ENCODE data around the gene TRIM17.

The TRIM17 gene

GRCh38 chr1:228366062-228366865, 50.4 kb downstream of the TRIM17 start:
- no peak for DNase-seq

DNA sequence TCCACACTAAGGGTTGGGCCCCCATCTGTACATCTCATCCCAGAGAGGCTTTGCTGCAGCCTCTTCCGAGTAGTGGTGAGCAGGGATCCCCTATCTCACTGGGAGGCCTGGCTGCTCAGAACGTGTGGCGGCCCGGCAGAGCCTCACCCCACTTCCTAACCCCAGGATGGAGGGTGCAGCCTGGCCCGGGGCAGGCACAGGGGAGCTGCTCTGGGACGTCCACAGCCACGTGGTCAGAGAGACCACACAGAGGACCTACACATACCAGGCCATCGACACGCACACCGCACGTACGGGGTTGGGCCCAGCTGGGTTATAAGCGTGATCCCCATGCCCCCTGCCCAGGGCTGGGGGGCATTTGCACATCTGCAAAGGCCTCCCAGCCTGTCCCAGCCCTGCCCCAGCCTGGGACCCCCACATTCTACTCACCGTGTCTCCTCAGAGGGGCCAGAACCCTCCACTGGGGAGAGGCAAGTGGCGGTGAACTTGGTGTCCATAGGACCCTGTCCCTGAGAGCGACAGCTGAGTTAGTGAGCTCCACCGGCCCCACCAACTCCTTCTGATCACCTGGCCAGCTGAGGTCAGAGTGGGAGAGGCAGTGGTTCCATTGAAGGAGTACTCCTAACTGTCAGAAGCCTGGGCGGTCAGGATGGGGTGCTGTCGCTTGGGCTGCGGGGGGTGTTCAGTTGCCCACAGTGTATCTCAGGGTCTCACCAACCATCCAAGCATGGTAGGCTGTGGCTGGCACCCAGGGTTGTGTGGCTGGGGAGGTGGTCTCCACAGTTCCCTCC, 51.2 kb downstream of the TRIM17 start:
- DNase-seq, result no peak

GRCh38 chr1:228364706-228365213, 51.9 kb downstream of the TRIM17 start:
- no peak for DNase-seq

- DNase-seq, result no peak
Observed at GRCh38 chr1:228364068-228364705, 52.5 kb downstream of the TRIM17 start.

DNA sequence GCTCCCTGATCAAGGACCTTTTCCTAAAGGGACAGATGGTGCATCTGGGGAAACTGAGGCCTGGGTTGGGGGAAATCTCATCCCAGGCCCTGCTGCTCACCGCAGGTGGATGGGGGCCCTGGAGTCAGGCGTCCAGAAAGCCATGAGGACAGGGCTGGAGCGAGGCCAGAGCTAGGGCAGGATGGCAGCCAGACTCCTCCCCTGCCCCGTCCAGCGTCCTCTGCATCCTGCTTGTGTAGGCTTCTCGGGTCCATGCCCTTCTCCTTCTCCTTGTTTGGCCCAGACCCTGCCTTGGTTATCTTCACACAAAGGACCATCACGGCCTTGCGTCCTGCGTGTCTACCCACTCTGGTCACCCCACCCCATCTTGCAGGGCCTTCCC, 53.0 kb downstream of the TRIM17 start:
- DNase-seq, result no peak

- no peak for DNase-seq
Observed at GRCh38 chr1:228362884-228363450, 53.7 kb downstream of the TRIM17 start.

DNA sequence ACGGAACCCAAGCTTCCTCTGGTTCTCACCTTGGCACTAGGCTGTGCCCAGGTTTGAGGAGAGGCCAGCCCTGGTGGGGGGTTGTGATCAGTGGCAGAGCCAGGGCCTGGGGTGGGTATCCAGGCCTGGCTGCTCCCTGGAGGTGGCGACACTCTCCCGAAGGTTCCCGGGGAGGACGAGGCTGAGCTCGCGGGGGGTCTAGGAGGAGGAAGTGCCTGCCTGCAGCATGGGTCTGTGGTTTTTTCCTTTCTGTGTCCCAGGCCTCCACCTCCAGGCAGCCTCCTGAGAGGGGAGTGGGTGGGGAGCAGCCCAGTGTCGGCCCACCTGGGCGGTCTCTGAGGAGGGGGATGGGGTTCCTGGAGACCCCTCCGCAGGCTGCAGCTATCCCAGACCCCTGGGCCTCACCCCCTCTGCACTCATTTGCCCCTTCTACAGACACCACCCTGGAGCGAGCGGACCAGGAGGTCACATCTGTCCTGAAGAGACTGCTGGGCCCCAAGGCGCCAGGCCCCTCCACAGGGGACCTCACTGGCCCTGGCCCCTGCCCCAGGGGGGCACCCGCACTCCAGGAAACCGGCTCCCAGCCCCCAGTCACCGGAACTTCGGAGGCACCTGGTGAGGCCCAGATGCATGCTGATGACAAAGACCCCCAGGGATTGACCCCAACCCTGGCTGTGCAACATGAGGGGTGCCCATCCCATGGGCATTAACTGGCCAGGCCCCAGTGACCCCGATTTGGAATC, 54.3 kb downstream of the TRIM17 start:
- no peak for DNase-seq

GRCh38 chr1:228361314-228362140, 55.1 kb downstream of the TRIM17 start:
- no peak for DNase-seq

DNA sequence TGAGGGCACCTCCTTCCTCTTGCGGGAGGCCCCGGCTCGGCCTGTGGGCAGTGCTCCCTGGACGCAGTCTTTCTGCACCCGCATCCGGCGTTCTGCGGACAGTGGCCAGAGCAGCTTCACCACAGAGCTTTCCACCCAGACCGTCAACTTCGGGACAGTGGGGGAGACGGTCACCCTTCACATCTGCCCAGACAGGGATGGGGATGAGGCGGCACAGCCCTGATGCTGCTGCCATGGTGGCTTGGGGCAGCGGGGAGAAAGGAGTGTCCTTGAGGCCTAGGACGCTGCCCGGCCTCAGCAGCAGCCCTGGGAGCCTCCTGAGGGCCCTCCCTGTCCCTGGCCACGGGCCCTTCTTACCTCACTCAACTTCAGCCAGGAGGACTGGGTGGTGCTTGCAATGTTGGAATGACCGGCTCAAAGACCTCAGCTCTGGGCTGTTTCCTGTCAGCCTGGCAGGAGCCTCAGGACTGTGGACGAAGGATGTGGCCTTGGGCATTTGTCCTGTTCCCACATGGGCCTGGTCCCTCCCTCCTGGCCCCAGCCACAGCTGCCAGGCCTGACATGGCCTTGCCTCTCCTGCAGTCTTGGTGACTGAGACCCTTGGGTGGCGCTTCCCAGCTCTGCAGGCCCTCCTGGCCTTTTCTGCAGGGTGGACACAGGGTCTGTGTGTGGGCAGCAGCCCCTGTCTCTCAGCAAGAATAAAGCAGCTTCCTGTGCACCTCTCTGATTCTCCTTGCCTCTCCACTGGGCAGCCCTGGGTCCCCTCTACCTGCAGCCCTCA, 55.9 kb downstream of the TRIM17 start:
- DNase-seq, result no peak

DNA sequence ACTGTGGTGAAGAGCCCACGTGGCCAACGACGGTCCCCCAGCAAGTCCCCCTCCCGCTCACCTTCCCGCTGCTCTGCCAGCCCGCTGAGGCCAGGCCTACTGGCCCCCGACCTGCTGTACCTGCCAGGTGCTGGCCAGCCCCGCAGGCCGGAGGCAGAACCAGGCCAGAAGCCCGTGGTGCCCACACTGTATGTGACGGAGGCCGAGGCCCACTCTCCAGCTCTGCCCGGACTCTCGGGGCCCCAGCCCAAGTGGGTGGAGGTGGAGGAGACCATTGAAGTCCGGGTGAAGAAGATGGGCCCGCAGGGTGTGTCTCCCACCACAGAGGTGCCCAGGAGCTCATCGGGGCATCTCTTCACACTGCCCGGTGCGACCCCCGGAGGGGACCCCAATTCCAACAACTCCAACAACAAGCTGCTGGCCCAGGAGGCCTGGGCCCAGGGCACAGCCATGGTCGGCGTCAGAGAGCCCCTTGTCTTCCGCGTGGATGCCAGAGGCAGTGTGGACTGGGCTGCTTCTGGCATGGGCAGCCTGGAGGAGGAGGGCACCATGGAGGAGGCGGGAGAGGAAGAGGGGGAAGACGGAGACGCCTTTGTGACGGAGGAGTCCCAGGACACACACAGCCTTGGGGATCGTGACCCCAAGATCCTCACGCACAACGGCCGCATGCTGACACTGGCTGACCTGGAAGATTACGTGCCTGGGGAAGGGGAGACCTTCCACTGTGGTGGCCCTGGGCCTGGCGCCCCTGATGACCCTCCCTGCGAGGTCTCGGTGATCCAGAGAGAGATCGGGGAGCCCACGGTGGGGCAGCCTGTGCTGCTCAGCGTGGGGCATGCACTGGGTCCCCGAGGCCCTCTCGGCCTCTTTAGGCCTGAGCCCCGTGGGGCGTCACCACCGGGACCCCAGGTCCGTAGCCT, 56.8 kb downstream of the TRIM17 start:
- no peak for DNase-seq

DNA sequence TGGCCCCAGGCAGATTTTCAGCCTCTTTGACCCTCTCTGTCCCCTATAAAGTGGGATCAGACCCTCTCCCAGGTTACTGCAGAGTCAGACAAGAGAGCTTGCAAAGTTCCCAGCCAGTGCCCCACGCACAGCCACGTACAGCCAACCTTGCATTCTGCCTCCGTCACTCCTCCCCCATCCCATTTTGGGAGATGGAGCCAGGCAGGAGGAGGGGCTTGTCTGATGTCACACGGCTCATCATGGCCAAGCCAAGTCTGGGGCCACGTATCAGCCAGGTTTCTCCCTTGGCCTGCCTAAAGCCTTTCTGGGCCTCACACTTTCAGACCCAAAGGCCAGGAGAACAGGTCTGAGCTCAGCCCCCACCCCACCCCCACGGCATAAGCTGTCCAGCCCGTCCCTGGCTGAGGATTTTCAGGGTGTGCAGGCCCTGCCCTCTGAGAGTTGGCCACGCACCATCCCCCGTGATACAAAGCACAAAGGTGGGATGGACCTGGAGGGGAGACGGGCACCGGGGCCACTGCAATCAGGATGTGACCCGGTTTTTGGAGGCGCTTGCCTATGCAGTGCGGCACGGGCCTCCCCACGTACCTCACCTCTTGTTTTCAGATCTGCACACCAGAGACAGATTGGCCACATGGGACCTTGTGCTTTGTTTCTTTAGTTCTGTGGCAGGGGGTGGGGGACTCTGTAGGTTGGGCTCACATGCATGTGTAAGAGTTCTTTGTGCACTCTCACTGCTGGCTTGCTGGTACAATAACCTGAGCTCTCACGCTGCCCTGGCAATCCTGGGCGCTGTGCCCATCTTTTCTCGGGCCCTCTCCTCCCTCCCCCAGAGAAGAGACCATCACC, 57.7 kb downstream of the TRIM17 start:
- no peak for DNase-seq

DNA sequence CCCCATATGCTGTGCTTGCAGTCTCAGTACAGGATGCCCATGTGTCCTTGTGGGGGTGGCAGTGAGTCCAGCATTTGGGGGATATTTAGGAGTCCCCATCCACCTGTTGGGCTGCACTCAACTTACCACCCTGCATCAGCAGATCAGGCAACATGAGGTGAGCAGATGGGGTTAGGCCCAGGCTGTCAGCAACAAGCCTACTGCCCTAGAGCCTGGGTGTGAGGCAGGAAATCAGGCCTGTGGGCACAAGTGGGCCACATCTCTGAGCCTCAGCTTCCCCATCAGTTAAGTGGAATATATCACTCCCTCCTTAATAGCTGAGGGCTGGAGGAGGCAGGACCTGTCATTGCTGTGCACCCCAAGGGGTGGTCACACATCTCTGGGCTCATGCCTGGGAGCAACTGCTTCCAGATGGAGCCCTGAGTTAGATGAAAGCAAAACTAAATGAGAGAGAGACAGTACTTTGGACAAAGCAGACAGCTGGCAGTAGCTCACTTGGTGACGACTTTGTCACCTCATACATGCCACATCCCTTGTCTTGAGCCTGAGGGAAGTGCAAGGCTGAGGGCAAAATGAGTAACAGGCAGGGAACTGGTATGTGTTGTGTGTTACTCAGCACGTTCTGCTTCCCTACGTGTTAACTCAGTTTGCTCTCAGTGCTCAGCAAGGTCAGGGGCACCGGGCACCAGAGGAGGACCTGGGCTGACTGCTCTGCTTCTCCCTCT, 58.5 kb downstream of the TRIM17 start:
- DNase-seq, result no peak

Data from NCI-H1694 (cell line).